K562 (cell line): ENCODE results near the gene PRPF6. TPM values are rescaled to one million over a fixed set of nuclear protein-coding genes. Genes with fewer than 3 reads are reported as not detected.

Experiments used
- FOXA1 ChIP-seq: fragments of 450-650 bp; IDR thresholded peaks from 2 replicates; pipeline ENCODE4 v1.6.1; 2016; ENCODE audit warnings: mild to moderate bottlenecking, borderline replicate concordance
- LCOR ChIP-seq: sonication (generic); formaldehyde crosslinking; IDR thresholded peaks from 2 replicates; pipeline ENCODE4 v1.8.0; 2022; ENCODE audit warnings: mild to moderate bottlenecking, missing genetic modification reagents
- NR2C2 ChIP-seq, 2 experiments: fragments of 200-800 bp in 1 of 2; sonication (Bioruptor generic) in 1 of 2; sonication (generic) in 1 of 2; formaldehyde crosslinking in 1 of 2; IDR thresholded peaks; 2 replicates each; pipeline versions ENCODE4 v1.6.1 to v1.8.0; 2016 to 2022; ENCODE audit warnings: mild to moderate bottlenecking in 1 of 2, missing compliant biosample characterization in 1 of 2, missing genetic modification characterization in 1 of 2, missing genetic modification reagents in 1 of 2
- PURB ChIP-seq: sonication (generic); formaldehyde crosslinking; IDR thresholded peaks from 2 replicates; pipeline ENCODE4 v1.9.0; 2021; ENCODE audit warnings: low read depth, mild to moderate bottlenecking, missing genetic modification reagents
- ZNF24 ChIP-seq: fragments of 450-650 bp; IDR thresholded peaks from 2 replicates; pipeline ENCODE4 v1.6.1; 2016
- polyA plus RNA-seq, 8 experiments: library from polyadenylated mRNA; depleted of rRNA in 4 of 8; stranded (reverse) in 5 of 8; unstranded in 3 of 8; fragments of >200 nt; fragmentation: Nextera tagmentation in 2 of 8; fragmentation: Illumina TruSeq in 1 of 8; extraction: Ambion mirVana in 2 of 8; extraction: Trizol in 1 of 8; gene quantifications; 2 replicates each; pipeline versions ENCODE4 v1.2.1 to v1.2.3, GENCODE V29; 2011 to 2014; ENCODE audit warnings: inconsistent platforms in 1 of 8, missing spikeins in 1 of 8
- total RNA-seq, 7 experiments: library from RNA; depleted of rRNA in 6 of 7; stranded (reverse); fragments of >200 nt in 6 of 7; fragmentation: Illumina TruSeq in 2 of 7; extraction: Trizol in 2 of 7; gene quantifications; 2 replicates each; pipeline versions ENCODE4 v1.2.1 to v1.2.3, GENCODE V29; 2011 to 2021; ENCODE audit warnings: low replicate concordance in 1 of 7
- TF ChIP-seq, protein P1 (sequence below): fragments of 250-450 bp; sonication (Bioruptor Pico); IDR thresholded peaks from 2 replicates; pipeline ENCODE4 v1.4.0; 2020; ENCODE audit warnings: mild to moderate bottlenecking
- TF ChIP-seq, protein P2 (sequence below), 2 experiments: fragments of 450-650 bp; formaldehyde crosslinking in 1 of 2; IDR thresholded peaks; 2 replicates each; pipeline versions ENCODE4 v1.4.0 to v1.6.1; 2014 to 2020; ENCODE audit warnings: mild to moderate bottlenecking in 2 of 2, borderline replicate concordance in 1 of 2, low read depth in 1 of 2
- TF ChIP-seq, protein P3 (sequence below): conservative IDR thresholded peaks from 2 replicates; pipeline ENCODE4 v1.6.1; 2011; ENCODE audit warnings: low read depth, mild to moderate bottlenecking, low read length; ENCODE audit not compliant: control insufficient read depth
- TF ChIP-seq, protein P4 (sequence below), 2 experiments: fragments of 450-650 bp; IDR thresholded peaks; 2 replicates each; pipeline ENCODE4 v1.6.1; 2018; ENCODE audit warnings: mild to moderate bottlenecking in 2 of 2, low read depth in 1 of 2; ENCODE audit not compliant: partially characterized antibody in 2 of 2

Gene PRPF6
- total and polyA plus RNA-seq, 9 of the 15 experiments (the other 6 are each of a cell fraction or from before 2014, with no cell fraction given) = 4.2 to 83.2 (median 59.9) TPM

DNA sequence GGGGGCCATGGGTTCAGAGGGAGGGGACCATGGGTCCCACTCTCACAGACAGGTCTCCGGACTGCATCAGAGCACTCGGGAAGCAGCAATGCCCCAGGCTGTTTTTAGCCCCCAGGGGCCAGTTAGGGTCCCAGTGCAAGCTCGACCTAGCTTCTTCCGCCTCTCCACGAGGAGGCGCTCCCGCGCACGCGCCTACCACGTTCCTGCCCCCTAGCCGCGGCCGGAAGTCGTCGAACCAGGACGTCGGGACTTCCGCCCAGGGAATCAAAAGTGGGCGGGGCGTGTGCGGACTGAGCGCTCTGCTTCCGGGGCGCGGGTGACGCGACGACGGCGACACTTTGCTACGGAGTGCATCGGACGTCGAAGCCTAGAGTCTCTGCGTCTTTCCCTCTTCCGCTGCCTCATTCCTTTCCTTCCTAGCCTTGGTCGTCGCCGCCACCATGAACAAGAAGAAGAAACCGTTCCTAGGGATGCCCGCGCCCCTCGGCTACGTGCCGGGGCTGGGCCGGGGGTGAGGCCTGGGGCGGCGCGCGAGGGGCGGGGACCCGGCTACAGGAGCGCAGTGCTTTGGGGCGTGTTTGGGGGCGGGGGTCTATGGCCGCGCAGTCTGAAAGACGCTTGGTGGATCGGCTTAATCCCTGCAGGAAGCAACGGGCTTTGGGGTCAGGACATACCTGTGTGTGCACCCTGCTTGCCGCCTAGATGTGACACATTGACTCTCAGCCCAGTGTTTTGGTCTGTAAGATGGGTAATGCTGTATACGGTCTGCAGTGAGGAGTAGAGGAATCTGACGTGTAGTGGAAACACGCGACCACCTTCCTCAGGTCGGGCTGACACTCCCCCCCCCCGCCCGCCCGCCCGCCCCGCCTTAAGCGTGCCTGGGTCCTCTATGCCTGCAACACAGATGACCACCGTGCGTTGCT is at the start of gene PRPF6 (continued):
- TF ChIP-seq, protein P1, sequence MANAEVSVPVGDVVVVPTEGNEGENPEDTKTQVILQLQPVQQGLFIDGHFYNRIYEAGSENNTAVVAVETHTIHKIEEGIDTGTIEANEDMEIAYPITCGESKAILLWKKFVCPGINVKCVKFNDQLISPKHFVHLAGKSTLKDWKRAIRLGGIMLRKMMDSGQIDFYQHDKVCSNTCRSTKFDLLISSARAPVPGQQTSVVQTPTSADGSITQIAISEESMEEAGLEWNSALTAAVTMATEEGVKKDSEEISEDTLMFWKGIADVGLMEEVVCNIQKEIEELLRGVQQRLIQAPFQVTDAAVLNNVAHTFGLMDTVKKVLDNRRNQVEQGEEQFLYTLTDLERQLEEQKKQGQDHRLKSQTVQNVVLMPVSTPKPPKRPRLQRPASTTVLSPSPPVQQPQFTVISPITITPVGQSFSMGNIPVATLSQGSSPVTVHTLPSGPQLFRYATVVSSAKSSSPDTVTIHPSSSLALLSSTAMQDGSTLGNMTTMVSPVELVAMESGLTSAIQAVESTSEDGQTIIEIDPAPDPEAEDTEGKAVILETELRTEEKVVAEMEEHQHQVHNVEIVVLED (CRISPR knock-in tag) = peak; percentile 84
- TF ChIP-seq PURB (CRISPR knock-in tag) (no peak), LCOR (CRISPR knock-in tag) (peak; percentile 44; the same call in 1 of the 2 replicates), FOXA1 (no peak), NR2C2 (CRISPR knock-in tag; IDR thresholded peaks at IDR 0.05) (peak; percentile 100), NR2C2 (tag; IDR thresholded peaks at IDR 0.05) (peak; percentile 100), ZNF24 (0 out of 2 replicates have a peak, but pooled peaks have one; percentile 22)
- TF ChIP-seq, protein P2, sequence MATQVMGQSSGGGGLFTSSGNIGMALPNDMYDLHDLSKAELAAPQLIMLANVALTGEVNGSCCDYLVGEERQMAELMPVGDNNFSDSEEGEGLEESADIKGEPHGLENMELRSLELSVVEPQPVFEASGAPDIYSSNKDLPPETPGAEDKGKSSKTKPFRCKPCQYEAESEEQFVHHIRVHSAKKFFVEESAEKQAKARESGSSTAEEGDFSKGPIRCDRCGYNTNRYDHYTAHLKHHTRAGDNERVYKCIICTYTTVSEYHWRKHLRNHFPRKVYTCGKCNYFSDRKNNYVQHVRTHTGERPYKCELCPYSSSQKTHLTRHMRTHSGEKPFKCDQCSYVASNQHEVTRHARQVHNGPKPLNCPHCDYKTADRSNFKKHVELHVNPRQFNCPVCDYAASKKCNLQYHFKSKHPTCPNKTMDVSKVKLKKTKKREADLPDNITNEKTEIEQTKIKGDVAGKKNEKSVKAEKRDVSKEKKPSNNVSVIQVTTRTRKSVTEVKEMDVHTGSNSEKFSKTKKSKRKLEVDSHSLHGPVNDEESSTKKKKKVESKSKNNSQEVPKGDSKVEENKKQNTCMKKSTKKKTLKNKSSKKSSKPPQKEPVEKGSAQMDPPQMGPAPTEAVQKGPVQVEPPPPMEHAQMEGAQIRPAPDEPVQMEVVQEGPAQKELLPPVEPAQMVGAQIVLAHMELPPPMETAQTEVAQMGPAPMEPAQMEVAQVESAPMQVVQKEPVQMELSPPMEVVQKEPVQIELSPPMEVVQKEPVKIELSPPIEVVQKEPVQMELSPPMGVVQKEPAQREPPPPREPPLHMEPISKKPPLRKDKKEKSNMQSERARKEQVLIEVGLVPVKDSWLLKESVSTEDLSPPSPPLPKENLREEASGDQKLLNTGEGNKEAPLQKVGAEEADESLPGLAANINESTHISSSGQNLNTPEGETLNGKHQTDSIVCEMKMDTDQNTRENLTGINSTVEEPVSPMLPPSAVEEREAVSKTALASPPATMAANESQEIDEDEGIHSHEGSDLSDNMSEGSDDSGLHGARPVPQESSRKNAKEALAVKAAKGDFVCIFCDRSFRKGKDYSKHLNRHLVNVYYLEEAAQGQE (IDR thresholded peaks at IDR 0.05; ENCODE audit: borderline replicate concordance) = peak; percentile 10; the same call in 1 of the 2 replicates
- TF ChIP-seq, protein P2 (CRISPR knock-in tag; IDR thresholded peaks at IDR 0.05; ENCODE audit: low read depth) = no peak
- TF ChIP-seq, protein P3, sequence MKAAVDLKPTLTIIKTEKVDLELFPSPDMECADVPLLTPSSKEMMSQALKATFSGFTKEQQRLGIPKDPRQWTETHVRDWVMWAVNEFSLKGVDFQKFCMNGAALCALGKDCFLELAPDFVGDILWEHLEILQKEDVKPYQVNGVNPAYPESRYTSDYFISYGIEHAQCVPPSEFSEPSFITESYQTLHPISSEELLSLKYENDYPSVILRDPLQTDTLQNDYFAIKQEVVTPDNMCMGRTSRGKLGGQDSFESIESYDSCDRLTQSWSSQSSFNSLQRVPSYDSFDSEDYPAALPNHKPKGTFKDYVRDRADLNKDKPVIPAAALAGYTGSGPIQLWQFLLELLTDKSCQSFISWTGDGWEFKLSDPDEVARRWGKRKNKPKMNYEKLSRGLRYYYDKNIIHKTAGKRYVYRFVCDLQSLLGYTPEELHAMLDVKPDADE = peak; percentile 69
- TF ChIP-seq, protein P4, sequence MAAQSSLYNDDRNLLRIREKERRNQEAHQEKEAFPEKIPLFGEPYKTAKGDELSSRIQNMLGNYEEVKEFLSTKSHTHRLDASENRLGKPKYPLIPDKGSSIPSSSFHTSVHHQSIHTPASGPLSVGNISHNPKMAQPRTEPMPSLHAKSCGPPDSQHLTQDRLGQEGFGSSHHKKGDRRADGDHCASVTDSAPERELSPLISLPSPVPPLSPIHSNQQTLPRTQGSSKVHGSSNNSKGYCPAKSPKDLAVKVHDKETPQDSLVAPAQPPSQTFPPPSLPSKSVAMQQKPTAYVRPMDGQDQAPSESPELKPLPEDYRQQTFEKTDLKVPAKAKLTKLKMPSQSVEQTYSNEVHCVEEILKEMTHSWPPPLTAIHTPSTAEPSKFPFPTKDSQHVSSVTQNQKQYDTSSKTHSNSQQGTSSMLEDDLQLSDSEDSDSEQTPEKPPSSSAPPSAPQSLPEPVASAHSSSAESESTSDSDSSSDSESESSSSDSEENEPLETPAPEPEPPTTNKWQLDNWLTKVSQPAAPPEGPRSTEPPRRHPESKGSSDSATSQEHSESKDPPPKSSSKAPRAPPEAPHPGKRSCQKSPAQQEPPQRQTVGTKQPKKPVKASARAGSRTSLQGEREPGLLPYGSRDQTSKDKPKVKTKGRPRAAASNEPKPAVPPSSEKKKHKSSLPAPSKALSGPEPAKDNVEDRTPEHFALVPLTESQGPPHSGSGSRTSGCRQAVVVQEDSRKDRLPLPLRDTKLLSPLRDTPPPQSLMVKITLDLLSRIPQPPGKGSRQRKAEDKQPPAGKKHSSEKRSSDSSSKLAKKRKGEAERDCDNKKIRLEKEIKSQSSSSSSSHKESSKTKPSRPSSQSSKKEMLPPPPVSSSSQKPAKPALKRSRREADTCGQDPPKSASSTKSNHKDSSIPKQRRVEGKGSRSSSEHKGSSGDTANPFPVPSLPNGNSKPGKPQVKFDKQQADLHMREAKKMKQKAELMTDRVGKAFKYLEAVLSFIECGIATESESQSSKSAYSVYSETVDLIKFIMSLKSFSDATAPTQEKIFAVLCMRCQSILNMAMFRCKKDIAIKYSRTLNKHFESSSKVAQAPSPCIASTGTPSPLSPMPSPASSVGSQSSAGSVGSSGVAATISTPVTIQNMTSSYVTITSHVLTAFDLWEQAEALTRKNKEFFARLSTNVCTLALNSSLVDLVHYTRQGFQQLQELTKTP (IDR thresholded peaks at IDR 0.05; ENCODE audit: low read depth in 1 of 2, partially characterized antibody in 2 of 2) = peak in 1 of 2 experiments; percentile 42
